Amniotic stem cell (primary cell): ENCODE results near the gene FADS6.
"Not testable (repeated sequence)": the region's sequence is repeated elsewhere in the genome, so short reads cannot be mapped to it uniquely, and the experiment has no call there.

Source experiments
- DNase-seq: peaks from one replicate; lab custom pipeline; 2025; lab: John Stamatoyannopoulos, UW

Gene FADS6

GRCh38 chr17:74888469-74888868, 5.0 kb downstream of the FADS6 start:
- DNase-seq = no peak

- DNase-seq = no peak
These were observed 10.1 kb downstream of the FADS6 start for GRCh38 chr17:74883241-74883745.

GRCh38 chr17:74882517-74883240, 10.8 kb downstream of the FADS6 start:
- no peak for DNase-seq

- DNase-seq = no peak
These were observed 12.4 kb downstream of the FADS6 start for GRCh38 chr17:74881073-74881472.

DNA sequence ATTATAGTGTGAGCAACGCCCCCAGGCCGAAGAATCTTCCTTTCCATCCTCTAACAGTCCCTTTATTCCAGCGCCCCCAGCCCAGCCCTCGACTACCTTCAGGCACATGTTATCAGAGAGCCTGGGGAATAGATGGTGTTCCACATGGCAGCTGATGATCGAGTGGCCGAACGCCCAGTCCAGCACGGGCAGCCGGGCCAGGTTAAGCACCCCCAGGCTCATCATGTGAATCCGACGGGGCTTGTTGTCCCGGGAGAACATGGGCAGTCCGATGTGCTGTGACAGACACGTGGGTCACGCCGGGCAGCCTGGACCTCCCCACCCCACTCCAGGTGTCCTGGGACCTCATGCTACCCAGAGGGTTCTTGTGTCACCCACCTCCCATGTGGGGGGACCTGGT, 14.1 kb downstream of the FADS6 start:
- no peak for DNase-seq

GRCh38 chr17:74878658-74879057, 14.8 kb downstream of the FADS6 start:
- DNase-seq = no peak

GRCh38 chr17:74877592-74878548, 15.6 kb downstream of the FADS6 start:
- DNase-seq = no peak

GRCh38 chr17:74875977-74876593, 17.3 kb downstream of the FADS6 start:
- DNase-seq = no peak

GRCh38 chr17:74875155-74875976, 18.1 kb downstream of the FADS6 start:
- no peak for DNase-seq

DNA sequence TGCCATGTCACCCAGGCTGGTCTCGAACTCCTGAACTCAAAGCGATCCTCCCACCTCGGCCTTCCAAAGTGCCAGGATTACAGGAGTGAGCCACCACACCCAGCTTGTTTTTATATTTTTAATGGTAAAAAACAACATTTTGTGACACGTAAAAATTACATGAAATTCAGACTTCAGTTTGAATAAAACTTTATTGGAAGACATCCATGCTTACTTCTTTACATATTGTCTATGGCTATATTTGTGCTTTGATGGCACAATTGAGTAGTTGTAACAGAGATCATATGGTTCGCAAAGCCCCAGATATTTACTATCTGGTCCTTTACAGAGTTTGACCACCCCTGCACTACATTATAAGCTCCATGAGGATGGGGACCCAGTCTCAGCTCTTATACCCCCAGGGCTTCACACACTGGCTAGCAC, 18.8 kb downstream of the FADS6 start:
- no peak for DNase-seq

GRCh38 chr17:74873874-74874614, 19.4 kb downstream of the FADS6 start:
- DNase-seq = no peak

GRCh38 chr17:74873037-74873873, 20.2 kb downstream of the FADS6 start:
- peak; percentile 99 for DNase-seq

DNA sequence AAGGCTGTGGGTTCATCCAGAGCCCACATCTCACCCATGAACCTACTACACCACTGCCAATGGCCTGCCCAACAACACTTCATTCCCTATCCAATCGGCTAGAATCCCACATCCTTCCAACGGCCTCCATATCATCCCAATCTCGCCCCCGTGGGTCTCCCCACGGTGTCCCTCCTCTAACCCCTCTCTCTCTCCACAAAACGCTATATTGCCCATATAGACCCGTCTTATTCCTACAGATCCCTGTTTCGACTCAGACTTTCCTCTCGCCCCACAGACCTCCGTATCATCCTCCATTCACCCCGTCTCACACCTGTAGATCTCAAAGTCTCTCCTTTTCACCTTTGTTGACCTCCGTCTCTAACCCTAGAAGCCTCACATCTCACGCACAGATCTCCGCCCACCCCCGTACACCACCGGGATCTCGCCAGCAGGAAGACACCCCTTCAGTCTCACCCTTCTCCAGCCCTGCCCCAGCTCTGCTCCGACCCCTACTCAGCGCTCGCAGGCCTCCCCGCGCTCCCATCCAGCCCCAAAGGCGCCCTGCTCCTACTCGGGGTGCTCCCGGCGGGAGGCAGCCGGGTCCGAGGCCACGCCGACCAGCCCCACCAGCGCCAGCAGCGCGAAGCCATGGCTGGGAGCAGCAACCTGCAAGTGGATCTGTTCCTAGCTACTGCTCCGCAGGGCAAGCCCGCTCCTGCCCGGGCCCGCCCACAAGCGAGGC, 21.0 kb downstream of the FADS6 start, which contains the start of gene FDXR:
Gene FDXR (minus strand): TSS at position 682 of the 724 bp plus-strand sequence. CDS start 50 bp downstream, at position 632.
- DNase-seq = no peak

DNA sequence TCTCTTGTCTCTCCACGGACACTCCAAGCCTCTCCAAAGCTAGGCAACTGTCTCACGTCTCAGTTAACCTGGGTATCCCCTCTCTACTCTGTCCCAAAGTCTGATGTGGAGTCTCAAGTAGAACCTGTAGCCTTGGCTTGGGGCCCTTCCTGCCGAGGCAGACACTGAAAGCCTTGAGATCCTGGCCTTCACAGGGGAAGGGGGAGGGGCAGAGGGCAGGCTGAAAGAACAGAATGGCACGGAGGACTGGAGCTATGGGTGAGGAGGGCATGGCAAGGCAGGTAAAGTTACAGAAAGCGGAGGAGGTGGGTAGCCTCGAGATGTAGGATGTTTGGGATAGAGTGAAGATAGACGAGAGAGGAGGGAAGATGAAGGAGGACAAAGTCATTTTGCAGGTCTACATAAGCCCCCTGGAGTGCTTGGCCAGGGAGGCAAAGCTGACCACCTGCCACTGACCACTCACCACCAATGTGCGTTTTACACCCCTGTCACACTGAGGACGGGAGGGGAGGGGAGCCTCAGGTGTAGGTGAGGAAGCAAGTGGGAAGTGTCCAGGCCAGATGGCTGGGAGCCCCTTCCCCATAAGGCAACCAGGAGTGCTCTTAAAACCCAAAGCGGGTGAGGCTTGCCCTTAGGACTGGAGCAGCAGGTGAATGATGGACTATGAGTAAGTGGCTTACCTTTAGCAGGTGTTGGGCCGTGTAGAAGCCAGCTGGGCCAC, 21.9 kb downstream of the FADS6 start:
- DNase-seq = no peak

GRCh38 chr17:74870512-74870911, 22.9 kb downstream of the FADS6 start:
- DNase-seq = peak; percentile 14

- not testable (repeated sequence) for DNase-seq
These were observed 23.4 kb downstream of the FADS6 start for GRCh38 chr17:74870028-74870427.

- no peak for DNase-seq
These were observed 24.6 kb downstream of the FADS6 start for GRCh38 chr17:74868908-74869255.

DNA sequence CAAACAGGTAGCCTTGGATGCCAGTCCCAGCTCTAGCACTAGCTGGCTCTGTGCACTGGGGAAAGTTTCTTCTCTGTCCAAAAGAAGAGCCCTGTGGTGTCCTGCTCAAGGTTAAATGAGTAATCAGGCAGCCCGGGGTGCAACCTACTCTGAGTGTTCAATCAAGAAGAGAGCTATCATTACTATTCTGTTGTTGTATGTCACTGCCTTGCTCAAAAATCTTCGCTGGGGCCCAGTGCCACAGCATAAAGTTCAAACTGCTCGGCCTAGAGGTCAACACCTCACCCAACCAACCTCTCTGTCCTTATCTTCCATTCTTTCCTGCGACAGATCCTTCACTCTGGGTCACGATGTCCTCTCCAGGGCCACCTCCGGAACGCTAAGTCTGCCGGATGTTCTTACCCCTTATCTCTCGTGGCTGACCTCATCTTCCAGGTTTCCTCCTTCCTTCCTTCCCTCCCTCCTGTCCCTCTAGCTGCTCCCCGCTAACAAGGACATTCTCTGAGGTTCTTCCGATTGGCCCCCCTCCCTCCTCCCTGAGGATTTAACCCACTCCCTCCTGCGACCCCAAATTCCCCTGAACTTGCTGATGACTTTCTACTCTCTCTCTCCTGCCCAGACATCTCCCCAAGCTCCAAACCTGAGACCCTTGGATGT, 25.1 kb downstream of the FADS6 start:
- DNase-seq = no peak
